Progenitor cell of endocrine pancreas (in vitro differentiated cells): Measurements from ENCODE around the gene STK40. TPM values are rescaled to one million over a fixed set of nuclear protein-coding genes. Genes with fewer than 3 reads are reported as not detected.

Experiments used
- DNase-seq: peaks from one replicate; pipeline ENCODE4 v3.0.0; 2021; ENCODE audit warnings: low spot score; ENCODE audit not compliant: unreplicated experiment
- H3K27ac Mint-ChIP-seq: 2 replicates; pipeline ENCODE4 v1.8.0; 2021; ENCODE audit warnings: mild to moderate bottlenecking, moderate library complexity, mixed read lengths
- H3K27me3 Mint-ChIP-seq: 2 replicates; pipeline ENCODE4 v1.8.0; 2021; ENCODE audit warnings: mixed read lengths
- H3K36me3 Mint-ChIP-seq: 2 replicates; pipeline ENCODE4 v1.8.0; 2022; ENCODE audit warnings: mixed read lengths; ENCODE audit not compliant: insufficient read depth
- H3K4me1 Mint-ChIP-seq: 2 replicates; pipeline ENCODE4 v1.8.0; 2021; ENCODE audit warnings: low read depth, mixed read lengths
- H3K4me3 Mint-ChIP-seq: 2 replicates; pipeline ENCODE4 v1.8.0; 2021; ENCODE audit warnings: low read depth, mild to moderate bottlenecking, moderate library complexity, mixed read lengths
- H3K9me3 Mint-ChIP-seq: 2 replicates; pipeline ENCODE4 v1.8.0; 2021; ENCODE audit warnings: low read depth, mixed read lengths
- total RNA-seq: library from RNA; stranded (reverse); gene quantifications from 2 replicates; pipeline ENCODE4 v1.2.1, GENCODE V29; 2021
- TF ChIP-seq, protein P1 (sequence below): fragments of 200-600 bp; sonication (generic); IDR thresholded peaks from one replicate; pipeline ENCODE4 v1.5.0; 2021; ENCODE audit warnings: antibody characterized with exemption, mild to moderate bottlenecking; ENCODE audit not compliant: unreplicated experiment

Gene STK40
- total RNA-seq, 1 donor from 2014 or later = 34.6 TPM

GRCh38 chr1:36369061-36369861, 16.5 kb downstream of the STK40 start:
- Mint-ChIP-seq H3K27ac (no peak overlapping the region), H3K4me1 (peaks cover 12% of the 10 kb centered on the region), H3K36me3 (no peaks in the 10 kb centered on the region), H3K9me3 (no peaks in the 10 kb centered on the region), H3K27me3 (no peaks in the 10 kb centered on the region), H3K4me3 (no peak overlapping the region)
- TF ChIP-seq, protein P1, sequence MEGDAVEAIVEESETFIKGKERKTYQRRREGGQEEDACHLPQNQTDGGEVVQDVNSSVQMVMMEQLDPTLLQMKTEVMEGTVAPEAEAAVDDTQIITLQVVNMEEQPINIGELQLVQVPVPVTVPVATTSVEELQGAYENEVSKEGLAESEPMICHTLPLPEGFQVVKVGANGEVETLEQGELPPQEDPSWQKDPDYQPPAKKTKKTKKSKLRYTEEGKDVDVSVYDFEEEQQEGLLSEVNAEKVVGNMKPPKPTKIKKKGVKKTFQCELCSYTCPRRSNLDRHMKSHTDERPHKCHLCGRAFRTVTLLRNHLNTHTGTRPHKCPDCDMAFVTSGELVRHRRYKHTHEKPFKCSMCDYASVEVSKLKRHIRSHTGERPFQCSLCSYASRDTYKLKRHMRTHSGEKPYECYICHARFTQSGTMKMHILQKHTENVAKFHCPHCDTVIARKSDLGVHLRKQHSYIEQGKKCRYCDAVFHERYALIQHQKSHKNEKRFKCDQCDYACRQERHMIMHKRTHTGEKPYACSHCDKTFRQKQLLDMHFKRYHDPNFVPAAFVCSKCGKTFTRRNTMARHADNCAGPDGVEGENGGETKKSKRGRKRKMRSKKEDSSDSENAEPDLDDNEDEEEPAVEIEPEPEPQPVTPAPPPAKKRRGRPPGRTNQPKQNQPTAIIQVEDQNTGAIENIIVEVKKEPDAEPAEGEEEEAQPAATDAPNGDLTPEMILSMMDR = peak; percentile 88
- peak; percentile 81 for DNase-seq

GRCh38 chr1:36367798-36368197, 17.9 kb downstream of the STK40 start:
- Mint-ChIP-seq H3K36me3 (no peaks in the 10 kb centered on the region), H3K27ac (no peak overlapping the region), H3K27me3 (no peaks in the 10 kb centered on the region), H3K9me3 (no peaks in the 10 kb centered on the region), H3K4me1 (peaks cover 2% of the 10 kb centered on the region), H3K4me3 (no peak overlapping the region)
- TF ChIP-seq, protein P1 = no peak
- no peak for DNase-seq

- DNase-seq = no peak
- H3K4me1 Mint-ChIP-seq = peaks cover 2% of the 10 kb centered on the region
- H3K36me3 Mint-ChIP-seq = no peaks in the 10 kb centered on the region
- TF ChIP-seq, protein P1 = no peak
- H3K27me3 Mint-ChIP-seq = no peaks in the 10 kb centered on the region
- no peaks in the 10 kb centered on the region for H3K9me3 Mint-ChIP-seq
- H3K27ac Mint-ChIP-seq = no peak overlapping the region
- H3K4me3 Mint-ChIP-seq = no peak overlapping the region
These were observed 18.7 kb downstream of the STK40 start for GRCh38 chr1:36367066-36367465.

DNA sequence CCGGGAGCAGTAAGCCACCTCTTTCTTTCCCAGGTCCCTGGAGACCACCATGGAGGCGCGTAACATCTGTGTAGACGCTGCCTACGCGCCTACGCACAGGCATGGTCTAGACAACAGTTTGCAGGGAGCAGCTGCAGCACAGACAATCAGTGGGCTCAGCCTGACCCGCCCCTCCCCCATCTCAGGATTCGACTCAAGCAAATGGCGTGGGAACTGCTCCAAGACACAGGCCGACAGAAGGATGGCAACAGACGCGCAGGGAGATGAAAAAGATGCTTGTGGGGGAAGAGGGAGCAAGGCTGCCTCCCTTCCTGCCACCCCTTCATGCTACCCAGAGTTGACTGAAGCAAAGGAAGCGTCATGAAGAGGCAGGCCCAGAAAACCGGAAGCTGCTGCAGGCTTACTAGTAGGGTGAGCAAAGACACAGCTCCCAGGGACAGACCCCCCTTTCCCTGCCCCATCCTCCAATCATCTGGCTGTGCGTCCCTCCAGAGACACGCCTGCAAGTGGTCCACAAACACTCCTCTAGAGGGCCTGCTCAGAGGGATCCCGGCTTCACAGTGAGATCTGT, 19.5 kb downstream of the STK40 start:
- H3K36me3 Mint-ChIP-seq = no peaks in the 10 kb centered on the region
- no peak overlapping the region for H3K4me3 Mint-ChIP-seq
- no peak overlapping the region for H3K27ac Mint-ChIP-seq
- TF ChIP-seq, protein P1 = no peak
- no peaks in the 10 kb centered on the region for H3K27me3 Mint-ChIP-seq
- DNase-seq = no peak
- H3K9me3 Mint-ChIP-seq = no peaks in the 10 kb centered on the region
- H3K4me1 Mint-ChIP-seq = peaks cover 2% of the 10 kb centered on the region

GRCh38 chr1:36365381-36365780, 20.3 kb downstream of the STK40 start:
- Mint-ChIP-seq H3K4me1 (peaks cover 2% of the 10 kb centered on the region), H3K9me3 (no peaks in the 10 kb centered on the region), H3K4me3 (no peak overlapping the region), H3K27ac (peak overlapping the region; percentile 64), H3K27me3 (no peaks in the 10 kb centered on the region), H3K36me3 (no peaks in the 10 kb centered on the region)
- TF ChIP-seq, protein P1 = no peak
- DNase-seq = no peak
